Left lung (tissue), 10 donors: ENCODE data around the gene ADPRHL1. TPM values are rescaled to one million over a fixed set of nuclear protein-coding genes. Genes with fewer than 3 reads are reported as not detected.
"Not testable (repeated sequence)": the region's sequence is repeated elsewhere in the genome, so short reads cannot be mapped to it uniquely, and the experiment has no call there.

ENCODE experiments used
- ATAC-seq: fragments of 200-7000 bp; cut with Tn5 transposase; one replicate; pipeline ENCODE4 v1.9.1; 2020; ENCODE audit warnings: moderate library complexity
- DNase-seq, 4 donors: peaks; one replicate each; pipeline ENCODE4 v3.0.0-alpha.2; 2013 to 2020
- H3K27ac ChIP-seq, 2 donors: fragments of 200-600 bp; sonication (generic) in 1 of 2; one replicate each; pipeline versions ENCODE4 v1.5.0 to v1.8.0; 2020 to 2021
- H3K27me3 ChIP-seq, 2 donors: fragments of 200-600 bp; sonication (generic) in 1 of 2; one replicate each; pipeline versions ENCODE4 v1.5.0 to v1.8.0; 2020 to 2021
- H3K36me3 ChIP-seq, 2 donors: fragments of 200-600 bp; sonication (generic) in 1 of 2; one replicate each; pipeline versions ENCODE4 v1.5.0 to v1.8.0; 2020 to 2021
- H3K4me1 ChIP-seq, 2 donors: fragments of 200-600 bp; one replicate each; pipeline ENCODE4 v1.8.0; 2021
- H3K4me3 ChIP-seq, 2 donors: fragments of 200-600 bp; sonication (generic) in 1 of 2; one replicate each; pipeline versions ENCODE4 v1.5.0 to v1.8.0; 2020 to 2021; ENCODE audit warnings: mild to moderate bottlenecking in 1 of 2
- H3K9me3 ChIP-seq, 2 donors: fragments of 200-600 bp; sonication (generic) in 1 of 2; one replicate each; pipeline versions ENCODE4 v1.5.0 to v1.8.0; 2020 to 2021
- intact Hi-C, 2 donors: fragments of 100-400 bp; cut with DNase I; formaldehyde crosslinking; loops; one replicate each; pipeline versions ENCODE4 v1.11.2 to v1.14.2; 2022
- polyA plus RNA-seq, 6 donors: library from polyadenylated mRNA; unstranded; fragments of 120-200 nt; gene quantifications; one replicate each; pipeline ENCODE4 v1.2.1, GENCODE V29; 2013; ENCODE audit not compliant: insufficient read length in 6 of 6
- total RNA-seq, 2 donors: library from RNA; stranded (reverse); fragmentation: NEBNext Ultra II Directional; extraction: Animal tissue kit (Norgen Biotek cat#: 25700); gene quantifications; one replicate each; pipeline ENCODE4 v1.2.1, GENCODE V29; 2021
- TF ChIP-seq, protein P1 (sequence below), 2 donors: fragments of 200-600 bp; sonication (generic) in 1 of 2; IDR thresholded peaks; one replicate each; pipeline versions ENCODE4 v1.5.0 to v1.8.0; 2021; ENCODE audit warnings: antibody characterized with exemption in 2 of 2
- donor health status: DM: no; HTN: yes; CAD: no.
- donor health status: DM: no; HTN: no; CAD: no.

The ADPRHL1 gene
- total and polyA plus RNA-seq, 8 donors: 0.66 to 2.3 (median 1.5) TPM

DNA sequence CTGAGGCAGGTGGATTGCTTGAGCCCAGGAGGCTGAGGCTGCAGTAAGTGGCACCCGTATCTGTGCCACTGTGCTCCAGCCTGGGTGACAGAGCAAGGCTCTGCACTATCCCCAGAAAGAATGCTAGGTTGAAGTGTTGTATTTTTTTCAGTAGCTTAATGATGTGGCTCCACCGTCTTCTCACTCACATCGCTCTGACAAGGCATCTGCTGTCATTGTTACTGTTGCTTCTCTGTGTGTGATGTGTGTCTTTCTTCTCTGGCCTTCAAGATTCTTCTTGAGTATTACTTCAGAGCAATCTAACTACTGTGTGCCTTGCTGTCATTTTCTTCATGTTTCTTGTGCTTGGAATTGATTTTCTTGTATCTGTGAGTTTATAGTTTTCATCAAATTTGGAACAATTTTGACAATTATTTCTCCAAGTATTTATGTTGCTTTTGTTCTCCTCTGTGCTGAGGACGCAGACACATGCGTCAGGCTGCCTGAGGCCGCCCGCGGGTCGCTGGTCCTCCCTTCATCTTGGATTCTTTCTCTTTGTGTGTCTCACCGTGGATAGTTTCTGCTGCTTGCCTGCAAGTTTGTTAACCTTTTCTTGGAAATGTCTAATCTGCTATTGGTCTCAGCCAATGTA is 10.8 kb downstream of the ADPRHL1 start:
- no peak for DNase-seq
- no peak overlapping the region for H3K27ac ChIP-seq
- intact Hi-C loops: no loop called here
- no peaks in the 10 kb centered on the region for H3K4me1 ChIP-seq
- no peaks in the 10 kb centered on the region for H3K9me3 ChIP-seq
- TF ChIP-seq, protein P1, sequence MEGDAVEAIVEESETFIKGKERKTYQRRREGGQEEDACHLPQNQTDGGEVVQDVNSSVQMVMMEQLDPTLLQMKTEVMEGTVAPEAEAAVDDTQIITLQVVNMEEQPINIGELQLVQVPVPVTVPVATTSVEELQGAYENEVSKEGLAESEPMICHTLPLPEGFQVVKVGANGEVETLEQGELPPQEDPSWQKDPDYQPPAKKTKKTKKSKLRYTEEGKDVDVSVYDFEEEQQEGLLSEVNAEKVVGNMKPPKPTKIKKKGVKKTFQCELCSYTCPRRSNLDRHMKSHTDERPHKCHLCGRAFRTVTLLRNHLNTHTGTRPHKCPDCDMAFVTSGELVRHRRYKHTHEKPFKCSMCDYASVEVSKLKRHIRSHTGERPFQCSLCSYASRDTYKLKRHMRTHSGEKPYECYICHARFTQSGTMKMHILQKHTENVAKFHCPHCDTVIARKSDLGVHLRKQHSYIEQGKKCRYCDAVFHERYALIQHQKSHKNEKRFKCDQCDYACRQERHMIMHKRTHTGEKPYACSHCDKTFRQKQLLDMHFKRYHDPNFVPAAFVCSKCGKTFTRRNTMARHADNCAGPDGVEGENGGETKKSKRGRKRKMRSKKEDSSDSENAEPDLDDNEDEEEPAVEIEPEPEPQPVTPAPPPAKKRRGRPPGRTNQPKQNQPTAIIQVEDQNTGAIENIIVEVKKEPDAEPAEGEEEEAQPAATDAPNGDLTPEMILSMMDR (IDR thresholded peaks at IDR 0.05): no peak
- ATAC-seq: no peak
- H3K4me3 ChIP-seq: no peak overlapping the region
- H3K27me3 ChIP-seq: no peaks in the 10 kb centered on the region
- no peaks in the 10 kb centered on the region for H3K36me3 ChIP-seq

DNA sequence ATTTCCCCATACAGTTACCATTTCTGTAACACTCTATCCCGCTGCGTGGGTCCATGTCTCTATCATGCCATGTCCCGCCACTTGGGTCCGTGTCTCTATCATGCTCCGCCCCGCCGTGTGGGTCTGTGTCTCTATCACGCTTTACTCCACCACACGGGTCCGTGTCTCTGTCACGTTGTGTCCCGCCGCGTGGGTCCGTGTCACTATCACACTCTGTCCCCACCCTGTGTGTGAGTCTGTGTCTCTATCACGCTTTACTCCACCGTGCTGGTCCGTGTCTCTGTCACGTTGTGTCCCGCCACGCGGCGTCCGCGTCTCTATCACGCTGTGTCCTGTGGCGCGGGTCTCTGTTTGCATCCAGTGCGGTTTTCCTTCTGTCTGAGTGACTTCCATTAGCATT is 11.6 kb downstream of the ADPRHL1 start:
- TF ChIP-seq, protein P1 (IDR thresholded peaks at IDR 0.05): no peak
- Histone ChIP-seq H3K9me3 (no peaks in the 10 kb centered on the region), H3K4me1 (no peaks in the 10 kb centered on the region), H3K4me3 (no peak overlapping the region), H3K27ac (no peak overlapping the region), H3K27me3 (no peaks in the 10 kb centered on the region), H3K36me3 (no peaks in the 10 kb centered on the region)
- ATAC-seq: no peak
- intact Hi-C loops: no loop called here
- DNase-seq: no peak

DNA sequence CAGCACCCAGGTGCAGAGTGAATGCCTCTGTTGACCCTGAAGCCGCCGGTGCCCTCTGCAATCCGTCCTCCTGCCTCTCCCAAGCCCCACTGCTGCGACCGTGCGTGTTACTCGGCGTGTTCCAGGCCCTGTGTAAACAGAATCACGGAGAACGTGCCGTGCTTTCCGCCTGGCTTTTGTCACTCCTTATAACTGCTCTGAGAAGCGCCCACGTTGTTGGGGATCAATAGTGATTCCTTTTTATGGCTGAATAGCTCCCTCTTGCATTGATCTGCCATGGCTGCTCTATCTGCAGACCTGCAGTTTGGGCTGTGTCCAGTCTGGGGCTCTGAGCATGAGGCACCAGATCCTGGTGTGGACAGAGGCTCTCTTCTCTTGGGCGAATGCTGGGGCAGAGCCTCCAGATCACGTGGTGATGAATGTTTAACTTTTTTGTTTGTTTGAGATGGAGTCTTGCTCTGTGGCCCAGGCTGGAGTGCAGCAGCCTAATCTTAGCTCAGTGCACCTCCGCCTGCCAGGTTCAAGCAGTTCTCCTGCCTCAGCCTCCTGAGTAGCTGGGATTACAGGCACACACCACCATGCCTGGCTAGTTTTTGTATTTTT is 15.8 kb downstream of the ADPRHL1 start:
- DNase-seq (no peak), ATAC-seq (peak; percentile 37)
- Histone ChIP-seq H3K27me3 (no peaks in the 10 kb centered on the region), H3K4me1 (no peaks in the 10 kb centered on the region), H3K36me3 (no peaks in the 10 kb centered on the region), H3K9me3 (no peaks in the 10 kb centered on the region), H3K4me3 (no peak overlapping the region), H3K27ac (no peak overlapping the region)
- intact Hi-C loops: no loop called here
- TF ChIP-seq, protein P1 (IDR thresholded peaks at IDR 0.05): no peak

DNA sequence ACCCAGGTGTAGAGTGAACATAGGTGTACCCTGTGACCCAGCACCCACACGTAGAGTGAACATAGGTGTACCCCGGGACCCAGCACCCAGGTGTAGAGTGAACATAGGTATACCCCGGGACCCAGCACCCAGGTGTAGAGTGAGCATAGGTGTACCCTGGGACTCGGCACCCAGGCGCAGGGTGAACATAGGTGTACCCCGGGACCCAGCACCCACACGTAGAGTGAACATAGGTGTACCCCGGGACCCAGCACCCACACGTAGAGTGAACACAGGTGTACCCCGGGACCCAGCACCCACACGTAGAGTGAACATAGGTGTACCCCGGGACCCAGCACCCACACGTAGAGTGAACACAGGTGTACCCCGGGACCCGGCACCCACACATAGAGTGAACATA is 16.4 kb downstream of the ADPRHL1 start:
- DNase-seq, H3K36me3 ChIP-seq, intact Hi-C loops, H3K27me3 ChIP-seq, H3K9me3 ChIP-seq, H3K4me1 ChIP-seq, H3K27ac ChIP-seq, H3K4me3 ChIP-seq, ATAC-seq: not testable (repeated sequence)

DNA sequence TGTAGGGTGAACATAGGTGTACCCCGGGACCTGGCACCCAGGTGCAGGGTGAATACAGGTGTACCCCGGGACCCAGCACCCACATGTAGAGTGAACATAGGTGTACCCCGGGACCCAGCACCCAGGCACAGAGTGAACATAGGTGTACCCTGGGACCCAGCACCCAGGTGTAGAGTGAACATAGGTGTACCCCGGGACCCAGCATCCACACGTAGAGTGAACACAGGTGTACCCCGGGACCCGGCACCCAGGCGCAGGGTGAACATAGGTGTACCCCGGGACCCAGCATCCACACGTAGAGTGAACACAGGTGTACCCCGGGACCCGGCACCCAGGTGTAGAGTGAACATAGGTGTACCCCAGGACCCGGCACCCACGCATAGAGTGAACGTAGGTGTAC is 17.4 kb downstream of the ADPRHL1 start:
- H3K27me3 ChIP-seq, H3K36me3 ChIP-seq, H3K27ac ChIP-seq, H3K4me1 ChIP-seq, intact Hi-C loops, DNase-seq, H3K4me3 ChIP-seq, H3K9me3 ChIP-seq, ATAC-seq: not testable (repeated sequence)

GRCh38 chr13:113433391-113433916 is 19.8 kb downstream of the ADPRHL1 start:
- no peak for DNase-seq
- no peaks in the 10 kb centered on the region for H3K4me1 ChIP-seq
- H3K27ac ChIP-seq: no peak overlapping the region
- H3K36me3 ChIP-seq: no peaks in the 10 kb centered on the region
- no peak overlapping the region for H3K4me3 ChIP-seq
- intact Hi-C loops: no loop called here
- TF ChIP-seq, protein P1 (IDR thresholded peaks at IDR 0.05): no peak
- no peak for ATAC-seq
- H3K9me3 ChIP-seq: no peaks in the 10 kb centered on the region
- H3K27me3 ChIP-seq: no peaks in the 10 kb centered on the region
